CD4-positive, alpha-beta T cell treated with Interleukin-4 for 1 hour (primary cell): ENCODE measurements around the gene SLC7A7.
"Not testable (repeated sequence)": the region's sequence is repeated elsewhere in the genome, so short reads cannot be mapped to it uniquely, and the experiment has no call there.

Source experiments
- DNase-seq, 2 donors: peaks; one replicate each; pipeline ENCODE4 v3.0.0-alpha.2; 2020 to 2022

Gene SLC7A7

GRCh38 chr14:22781301-22781991 is 33.8 kb downstream of the SLC7A7 start:
- DNase-seq: no peak

GRCh38 chr14:22780941-22781300 is 34.3 kb downstream of the SLC7A7 start:
- DNase-seq: no peak

GRCh38 chr14:22780105-22780679 is 35.0 kb downstream of the SLC7A7 start:
- no peak for DNase-seq

GRCh38 chr14:22778084-22778483 is 37.2 kb downstream of the SLC7A7 start:
- no peak for DNase-seq

- not testable (repeated sequence) for DNase-seq
These were observed 38.4 kb downstream of the SLC7A7 start for GRCh38 chr14:22776849-22777248.

- no peak for DNase-seq
These were observed 39.0 kb downstream of the SLC7A7 start for GRCh38 chr14:22776215-22776614.

- DNase-seq: no peak
These were observed 41.1 kb downstream of the SLC7A7 start for GRCh38 chr14:22774011-22774706.

GRCh38 chr14:22773162-22774010 is 41.8 kb downstream of the SLC7A7 start:
- no peak for DNase-seq

- no peak for DNase-seq
These were observed 42.5 kb downstream of the SLC7A7 start for GRCh38 chr14:22772725-22773124.

GRCh38 chr14:22770481-22771187 is 44.6 kb downstream of the SLC7A7 start:
- no peak for DNase-seq

GRCh38 chr14:22769369-22769768 is 45.9 kb downstream of the SLC7A7 start:
- no peak for DNase-seq

- no peak for DNase-seq
These were observed 46.3 kb downstream of the SLC7A7 start for GRCh38 chr14:22768947-22769346.

- no peak for DNase-seq
These were observed 48.0 kb downstream of the SLC7A7 start for GRCh38 chr14:22767323-22767589.

- peak; percentile 97 to 98 for DNase-seq
These were observed 48.5 kb downstream of the SLC7A7 start, which contains the start of gene OXA1L for GRCh38 chr14:22766457-22767322. Gene OXA1L, plus strand, starts transcription at chr14:22766688. Its CDS starts 14 bp downstream, at chr14:22766702.

- DNase-seq: no peak
These were observed 50.9 kb downstream of the SLC7A7 start for GRCh38 chr14:22764382-22764781.

- DNase-seq: no peak
These were observed 53.5 kb downstream of the SLC7A7 start for GRCh38 chr14:22761734-22762133.

- not testable (repeated sequence) for DNase-seq
These were observed 57.1 kb downstream of the SLC7A7 start for GRCh38 chr14:22757972-22758650.

GRCh38 chr14:22753586-22753985 is 61.6 kb downstream of the SLC7A7 start:
- no peak for DNase-seq

GRCh38 chr14:22752422-22752821 is 62.8 kb downstream of the SLC7A7 start:
- DNase-seq: no peak

- DNase-seq: no peak
These were observed 66.6 kb downstream of the SLC7A7 start for GRCh38 chr14:22748631-22749068.

- no peak for DNase-seq
These were observed 67.0 kb downstream of the SLC7A7 start for GRCh38 chr14:22748206-22748605.
